GM12878 (cell line): ENCODE data around the gene RAB25. TPM values are rescaled to one million over a fixed set of nuclear protein-coding genes. Genes with fewer than 3 reads are reported as not detected.

ENCODE experiments used
- ATAC-seq: fragments of 200-7000 bp; cut with Tn5 transposase; 3 replicates; pipeline ENCODE4 v1.9.1; 2020; ENCODE audit warnings: mild to moderate bottlenecking, moderate library complexity
- BruUV-seq: library from RNA; stranded (reverse); fragments of 400-500 nt; replicated peaks from 2 replicates; lab custom pipeline; 2021; lab: Mats Ljungman, UMichigan
- CTCF ChIA-PET: fragments of 300-600 bp; sonication (Branson Sonifier 250); formaldehyde crosslinking; extraction: SDS; loops from one replicate; lab custom pipeline; 2021; ENCODE audit warnings: inconsistent platforms; lab: Yijun Ruan, JAX
- POLR2A ChIA-PET: fragments of 350-600 bp; formaldehyde crosslinking; extraction: SDS; loops from one replicate; lab custom pipeline; 2021; ENCODE audit warnings: inconsistent platforms; lab: Charles Lee
- RAD21 ChIA-PET: fragments of 300-600 bp; sonication (Branson Sonifier 250); formaldehyde crosslinking; loops from one replicate; lab custom pipeline; 2023; ENCODE audit warnings: antibody characterized with exemption; ENCODE audit not compliant: unreplicated experiment; lab: Charles Lee
- SMC1A ChIA-PET: fragments of 300-600 bp; sonication (Branson Sonifier 250); formaldehyde crosslinking; loops from one replicate; lab custom pipeline; 2023; ENCODE audit not compliant: unreplicated experiment, uncharacterized antibody; lab: Charles Lee
- DNase-seq: peaks from one replicate; pipeline ENCODE4 v3.0.0-alpha.2; 2011; ENCODE audit warnings: low read depth, low spot score
- FAIRE-seq: peaks from 3 replicates; lab custom pipeline; 2011; peaks lifted over from hg19 to GRCh38; lab: Jason Lieb, UNC
- H2AFZ ChIP-seq: 2 replicates; pipeline ENCODE4 v1.6.0; 2011; ENCODE audit warnings: low read depth, low read length, control low read depth; ENCODE audit not compliant: control insufficient read depth
- H3K27ac ChIP-seq: 2 replicates; pipeline ENCODE4 v1.5.1; 2011; ENCODE audit warnings: control low read depth; ENCODE audit not compliant: control insufficient read depth, insufficient read depth
- H3K27me3 ChIP-seq, 2 experiments: replicated peaks in 1 of 2; 2 replicates each; pipeline versions ENCODE4 v1.6.0 to v1.6.1; 2011; ENCODE audit warnings: low read length in 1 of 2; ENCODE audit not compliant: control insufficient read depth in 2 of 2, insufficient read depth in 2 of 2
- H3K36me3 ChIP-seq, 2 experiments: 2 replicates each; pipeline ENCODE4 v1.5.1; 2011; ENCODE audit warnings: low read length in 1 of 2; ENCODE audit not compliant: control insufficient read depth in 2 of 2, insufficient read depth in 2 of 2
- H3K4me1 ChIP-seq: 2 replicates; pipeline ENCODE4 v1.6.1; 2011; ENCODE audit warnings: mild to moderate bottlenecking, low read length, moderate library complexity, mixed read lengths; ENCODE audit not compliant: control insufficient read depth, insufficient read depth
- H3K4me2 ChIP-seq: 2 replicates; pipeline ENCODE4 v1.6.0; 2011; ENCODE audit warnings: control low read depth; ENCODE audit not compliant: control insufficient read depth, insufficient read depth
- H3K4me3 ChIP-seq: fragments of 200-600 bp; sonication (generic); 2 replicates; pipeline ENCODE4 v1.5.1; 2016
- H3K79me2 ChIP-seq: 2 replicates; pipeline ENCODE4 v1.6.0; 2011; ENCODE audit warnings: low read length; ENCODE audit not compliant: control insufficient read depth, insufficient read depth
- H3K9ac ChIP-seq: 2 replicates; pipeline ENCODE4 v1.8.0; 2011; ENCODE audit warnings: low read length, control low read depth, mixed read lengths; ENCODE audit not compliant: control insufficient read depth, insufficient read depth
- H3K9me3 ChIP-seq: replicated peaks from 3 replicates; pipeline ENCODE4 v1.5.1; 2011; ENCODE audit warnings: mild to moderate bottlenecking, low read length; ENCODE audit not compliant: control insufficient read depth, insufficient read depth
- H4K20me1 ChIP-seq: 2 replicates; pipeline ENCODE4 v1.6.0; 2011; ENCODE audit not compliant: control insufficient read depth, insufficient read depth
- ATF7 ChIP-seq: fragments of 450-650 bp; IDR thresholded peaks from 2 replicates; pipeline ENCODE4 v1.6.1; 2016; ENCODE audit warnings: low read depth, mild to moderate bottlenecking
- CBX3 ChIP-seq: fragments of 200-600 bp; sonication (generic); IDR thresholded peaks from 2 replicates; pipeline ENCODE4 v1.6.1; 2016; ENCODE audit warnings: low read depth, borderline replicate concordance
- CBX5 ChIP-seq: sonication (generic); IDR thresholded peaks from 2 replicates; pipeline ENCODE4 v1.6.1; 2016; ENCODE audit warnings: low read depth, moderate library complexity, mild to moderate bottlenecking, inconsistent platforms
- CEBPB ChIP-seq, 2 experiments: fragments of 150-350 bp in 1 of 2; IDR thresholded peaks; 2 replicates each; pipeline ENCODE4 v1.6.1; 2012 to 2014; ENCODE audit warnings: low read depth in 2 of 2, low read length in 2 of 2, borderline replicate concordance in 1 of 2, inconsistent platforms in 1 of 2
- CHD1 ChIP-seq: IDR thresholded peaks from 2 replicates; pipeline ENCODE4 v1.6.1; 2012; ENCODE audit warnings: low read depth, low read length, improper control_type of control experiment
- CHD4 ChIP-seq: fragments of 200-600 bp; sonication (generic); IDR thresholded peaks from 2 replicates; pipeline ENCODE4 v1.6.1; 2016; ENCODE audit warnings: mild to moderate bottlenecking
- CREM ChIP-seq: IDR thresholded peaks from 2 replicates; pipeline ENCODE4 v1.6.1; 2014; ENCODE audit warnings: antibody characterized with exemption, low read depth
- EGR1 ChIP-seq, 2 experiments: IDR thresholded peaks; 1 replicate in 1 of 2; 2 replicates in 1 of 2; pipeline ENCODE4 v1.6.1; 2011 to 2012; ENCODE audit warnings: low read depth in 2 of 2, low read length in 2 of 2, borderline replicate concordance in 1 of 2, mild to moderate bottlenecking in 1 of 2, moderate library complexity in 1 of 2
- ELK1 ChIP-seq: IDR thresholded peaks from 2 replicates; pipeline ENCODE4 v1.6.1; 2012; ENCODE audit warnings: low read depth, low read length, improper control_type of control experiment
- MEF2B ChIP-seq: fragments of 450-650 bp; IDR thresholded peaks from 2 replicates; pipeline ENCODE4 v1.6.1; 2018; ENCODE audit warnings: mild to moderate bottlenecking, moderate library complexity; ENCODE audit not compliant: partially characterized antibody, poor library complexity, severe bottlenecking
- MXI1 ChIP-seq: fragments of 150-350 bp; IDR thresholded peaks from 2 replicates; pipeline ENCODE4 v1.6.1; 2011; ENCODE audit warnings: low read depth, mild to moderate bottlenecking, inconsistent platforms, low read length, improper control_type of control experiment
- NFXL1 ChIP-seq: fragments of 450-650 bp; IDR thresholded peaks from 2 replicates; pipeline ENCODE4 v1.6.1; 2017; ENCODE audit warnings: antibody characterized with exemption, mild to moderate bottlenecking, borderline replicate concordance
- NFYB ChIP-seq: IDR thresholded peaks from 2 replicates; pipeline ENCODE4 v1.6.1; 2011; ENCODE audit warnings: low read depth, mild to moderate bottlenecking, low read length, improper control_type of control experiment, moderate library complexity; ENCODE audit not compliant: insufficient read depth
- NKRF ChIP-seq: fragments of 450-650 bp; conservative IDR thresholded peaks from 2 replicates; pipeline ENCODE4 v1.6.1; 2017; ENCODE audit warnings: mild to moderate bottlenecking, moderate library complexity
- RAD21 ChIP-seq: IDR thresholded peaks from 2 replicates; pipeline ENCODE4 v1.6.1; 2011; ENCODE audit warnings: mild to moderate bottlenecking, low read depth, low read length, moderate library complexity; ENCODE audit not compliant: insufficient read depth
- SUPT20H ChIP-seq: IDR thresholded peaks from 2 replicates; pipeline ENCODE4 v1.6.1; 2011; ENCODE audit warnings: low read depth, mild to moderate bottlenecking, low read length, moderate library complexity, borderline replicate concordance; ENCODE audit not compliant: control insufficient read depth
- ZNF622 ChIP-seq: fragments of 450-650 bp; IDR thresholded peaks from 2 replicates; pipeline ENCODE4 v1.6.1; 2017; ENCODE audit warnings: mild to moderate bottlenecking, inconsistent platforms
- WGBS: methylation state at CpG from one replicate; pipeline ENCODE4 v1.1.6; 2016; ENCODE audit warnings: low lambda C conversion rate; ENCODE audit not compliant: insufficient replicate concordance, insufficient coverage; ENCODE audit errors: missing lambda C conversion rate; 5-methylcytosine and 5-hydroxymethylcytosine counted together
- in situ Hi-C: fragments of 300-500 bp; cut with MboI; formaldehyde crosslinking; loops from 9 replicates; pipeline ENCODE4 v1.14.3; 2018; ENCODE audit warnings: mixed read lengths
- intact Hi-C: fragments of 100-400 bp; cut with micrococcal nuclease; formaldehyde crosslinking; loops from one replicate; pipeline ENCODE4 v1.14.2; 2022; ENCODE audit not compliant: unreplicated experiment
- polyA plus RNA-seq, 11 experiments: library from polyadenylated mRNA; depleted of rRNA in 4 of 11; unstranded in 6 of 11; stranded (reverse) in 5 of 11; fragments of >200 nt; fragmentation: Nextera tagmentation in 4 of 11; fragmentation: Illumina TruSeq in 1 of 11; extraction: Ambion mirVana in 4 of 11; extraction: Trizol in 1 of 11; gene quantifications; 1 replicate in 1 of 11; 2 replicates in 10 of 11; pipeline versions ENCODE4 v1.2.1 to v1.2.3, GENCODE V29; 2011 to 2016; ENCODE audit warnings: inconsistent platforms in 2 of 11, missing spikeins in 2 of 11, low read depth in 1 of 11
- total RNA-seq, 4 experiments: library from RNA; depleted of rRNA in 3 of 4; stranded (reverse); fragments of >200 nt in 3 of 4; fragmentation: Illumina TruSeq in 1 of 4; extraction: Trizol in 1 of 4; gene quantifications; 2 replicates each; pipeline versions ENCODE4 v1.2.1 to v1.2.3, GENCODE V29; 2013 to 2021

Gene RAB25
- total and polyA plus RNA-seq, 10 of the 15 experiments (the other 5 are each of a cell fraction or from before 2014, with no cell fraction given): 0.16 to 0.36 (median 0.22) TPM; not detected in 7

- peak; percentile 23; the same call in 1 of the 2 replicates for TF ChIP-seq CHD1
- no peak for TF ChIP-seq CREM
- TF ChIP-seq NKRF: 0 out of 2 replicates have a peak, but pooled peaks have one; percentile 45
- TF ChIP-seq CBX3: no peak
These were observed 54.1 kb downstream of the RAB25 start (continued) for GRCh38 chr1:156114919-156115513.

GRCh38 chr1:156115514-156116374 is 54.8 kb downstream of the RAB25 start:
- 6% methylated on average over 19 of the region's 19 CpGs for WGBS
- ChIA-PET SMC1A (interaction anchor here (0.6 to 23.6 kb wide), 4 partner anchors 13 to 109 kb away, joined by 3 to 874 read pairs (median 48); no protein-coding TSS in a partner anchor), RAD21 (interaction anchor here (0.8 to 22.2 kb wide), 6 partner anchors 12 to 173 kb away, joined by 3 to 695 read pairs (median 4); partner anchors contain the start of gene PMF1), CTCF (interaction anchor here (1.1 to 25.7 kb wide), 6 partner anchors 7 to 109 kb away, joined by 4 to 1294 read pairs (median 5); no protein-coding TSS in a partner anchor), POLR2A (interaction anchor here (0.6 to 12.7 kb wide), 9 partner anchors 8 to 181 kb away, joined by 3 to 128 read pairs (median 11); partner anchors contain the start of gene PMF1)
- DNase-seq (no peak), ATAC-seq (peak; percentile 2), FAIRE-seq (no peak)
- Histone ChIP-seq H3K27ac (peak overlapping the region; percentile 53), H3K4me3 (peak overlapping the region; percentile 94), H3K9ac (peak overlapping the region; percentile 86), H3K36me3 (no peaks in the 10 kb centered on the region), H3K4me2 (peak overlapping the region; percentile 79), H3K4me1 (peaks cover 23% of the 10 kb centered on the region), H4K20me1 (no peaks in the 10 kb centered on the region), H2AFZ (peak overlapping the region; percentile 29; the same call in 1 of the 2 replicates), H3K9me3 (no peaks in the 10 kb centered on the region), H3K79me2 (peaks cover 54% of the 10 kb centered on the region), H3K27me3 (no peaks in the 10 kb centered on the region)
- intact Hi-C loops: no loop called here
- in situ Hi-C loops: no loop called here
- BruUV-seq: TSS peak; percentile 57
- TF ChIP-seq CHD4 (no peak), ATF7 (no peak), RAD21 (no peak), MXI1 (no peak), NFXL1 (no peak), NFYB (no peak), SUPT20H (no peak), MEF2B (no peak), EGR1 (IDR thresholded peaks at IDR 0.05; ENCODE audit: borderline replicate concordance in 1 of 2, low read depth in 2 of 2, low read length in 2 of 2) (no peak), CBX5 (no peak), CEBPB (IDR thresholded peaks at IDR 0.05; ENCODE audit: borderline replicate concordance in 1 of 2, low read depth in 2 of 2, low read length in 2 of 2) (no peak), ELK1 (no peak), ZNF622 (no peak)
